ENCODE data around the gene LPP.

Gene LPP

DNA sequence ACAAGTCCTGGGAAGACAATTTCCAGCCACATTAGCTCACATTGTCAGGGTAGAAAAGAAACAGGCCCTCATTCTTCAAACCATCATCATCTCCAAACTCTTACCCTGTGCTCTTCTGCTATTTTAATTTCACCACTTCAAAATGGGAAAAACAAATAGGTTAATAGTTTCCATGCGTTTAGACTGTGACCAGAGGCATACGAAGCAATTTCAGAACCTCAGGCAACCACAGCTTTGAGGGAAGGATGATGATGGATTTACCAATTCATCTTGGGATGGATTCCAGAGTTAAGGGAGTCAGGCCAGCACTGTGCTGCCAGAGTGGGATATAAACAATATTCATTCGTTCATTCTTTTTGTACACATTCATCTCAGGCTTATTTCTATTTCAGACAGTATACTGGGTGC lies 710.0 kb downstream of the LPP start:
- in situ Hi-C loops (cut with HindIII; ENCODE audit: low sequenced_read_pairs) = no loop called here
- H3K4me3 ChIP-seq (ENCODE audit: low read depth, low read length) = no peak overlapping the region
- TF ChIP-seq, protein P1, sequence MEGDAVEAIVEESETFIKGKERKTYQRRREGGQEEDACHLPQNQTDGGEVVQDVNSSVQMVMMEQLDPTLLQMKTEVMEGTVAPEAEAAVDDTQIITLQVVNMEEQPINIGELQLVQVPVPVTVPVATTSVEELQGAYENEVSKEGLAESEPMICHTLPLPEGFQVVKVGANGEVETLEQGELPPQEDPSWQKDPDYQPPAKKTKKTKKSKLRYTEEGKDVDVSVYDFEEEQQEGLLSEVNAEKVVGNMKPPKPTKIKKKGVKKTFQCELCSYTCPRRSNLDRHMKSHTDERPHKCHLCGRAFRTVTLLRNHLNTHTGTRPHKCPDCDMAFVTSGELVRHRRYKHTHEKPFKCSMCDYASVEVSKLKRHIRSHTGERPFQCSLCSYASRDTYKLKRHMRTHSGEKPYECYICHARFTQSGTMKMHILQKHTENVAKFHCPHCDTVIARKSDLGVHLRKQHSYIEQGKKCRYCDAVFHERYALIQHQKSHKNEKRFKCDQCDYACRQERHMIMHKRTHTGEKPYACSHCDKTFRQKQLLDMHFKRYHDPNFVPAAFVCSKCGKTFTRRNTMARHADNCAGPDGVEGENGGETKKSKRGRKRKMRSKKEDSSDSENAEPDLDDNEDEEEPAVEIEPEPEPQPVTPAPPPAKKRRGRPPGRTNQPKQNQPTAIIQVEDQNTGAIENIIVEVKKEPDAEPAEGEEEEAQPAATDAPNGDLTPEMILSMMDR (IDR thresholded peaks at IDR 0.05; ENCODE audit: low read depth, low read length, missing control alignments) = no peak
- peak; percentile 85 for DNase-seq (ENCODE audit: low read depth)

DNA sequence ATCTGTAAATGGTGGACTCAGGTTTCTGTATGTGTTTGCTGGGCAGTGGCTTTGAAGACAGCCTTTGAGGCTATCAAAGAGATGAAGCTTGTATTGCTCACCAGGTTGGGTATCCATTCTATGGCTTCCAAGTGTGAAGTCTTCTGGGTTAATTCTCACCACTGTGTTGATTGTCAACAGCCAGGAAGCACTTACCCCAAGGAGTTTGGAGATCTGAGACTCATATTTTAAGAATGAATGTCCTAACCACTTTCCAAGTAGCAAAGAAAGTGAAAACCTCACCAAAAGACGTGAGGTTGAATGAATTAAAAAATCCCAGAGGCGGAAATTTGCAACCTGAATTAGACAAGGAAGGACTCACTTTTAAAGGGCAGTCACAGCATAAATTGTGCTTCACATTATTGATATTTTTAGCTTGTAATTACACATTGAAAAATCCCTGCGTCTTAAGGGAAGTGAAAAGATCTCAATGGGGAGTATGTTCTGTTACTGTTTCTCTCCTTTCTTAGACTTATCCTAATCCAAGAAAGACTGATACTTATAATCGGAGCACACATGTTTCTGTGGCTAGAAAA lies 713.8 kb downstream of the LPP start:
- H3K4me3 ChIP-seq (ENCODE audit: low read depth, low read length) = no peak overlapping the region
- TF ChIP-seq, protein P1 (IDR thresholded peaks at IDR 0.05; ENCODE audit: low read depth, low read length, missing control alignments) = no peak
- DNase-seq (ENCODE audit: low read depth) = peak; percentile 44
- in situ Hi-C loops (cut with HindIII; ENCODE audit: low sequenced_read_pairs) = loop anchor here (5.0 kb wide), 2 partner anchors 50 to 85 kb away; no protein-coding TSS in a partner anchor

DNA sequence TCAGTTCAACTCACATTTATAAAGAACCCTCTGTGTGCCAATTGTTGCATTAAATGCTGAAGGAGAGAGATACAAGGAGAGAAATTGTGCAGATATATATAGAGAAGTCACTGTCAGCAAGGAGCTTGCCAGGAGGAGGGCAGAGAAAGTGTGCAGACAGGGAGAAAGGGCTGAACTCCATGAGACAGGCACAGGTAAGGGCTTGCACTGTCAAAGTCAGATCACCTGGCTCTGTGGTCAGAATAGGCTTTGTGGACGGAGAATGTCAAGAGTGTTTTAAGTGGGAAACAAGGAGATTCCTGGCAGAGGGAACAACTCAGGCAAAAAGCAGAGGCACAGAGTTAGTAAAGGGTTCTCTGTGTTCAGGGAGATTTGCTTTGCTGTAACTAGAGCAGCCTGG lies 714.8 kb downstream of the LPP start:
- TF ChIP-seq, protein P1 (IDR thresholded peaks at IDR 0.05; ENCODE audit: low read depth, low read length, missing control alignments) = no peak
- in situ Hi-C loops (cut with HindIII; ENCODE audit: low sequenced_read_pairs) = loop anchor here (5.0 kb wide), 2 partner anchors 52 to 83 kb away; no protein-coding TSS in a partner anchor
- no peak for DNase-seq (ENCODE audit: low read depth)
- H3K4me3 ChIP-seq (ENCODE audit: low read depth, low read length) = no peak overlapping the region

DNA sequence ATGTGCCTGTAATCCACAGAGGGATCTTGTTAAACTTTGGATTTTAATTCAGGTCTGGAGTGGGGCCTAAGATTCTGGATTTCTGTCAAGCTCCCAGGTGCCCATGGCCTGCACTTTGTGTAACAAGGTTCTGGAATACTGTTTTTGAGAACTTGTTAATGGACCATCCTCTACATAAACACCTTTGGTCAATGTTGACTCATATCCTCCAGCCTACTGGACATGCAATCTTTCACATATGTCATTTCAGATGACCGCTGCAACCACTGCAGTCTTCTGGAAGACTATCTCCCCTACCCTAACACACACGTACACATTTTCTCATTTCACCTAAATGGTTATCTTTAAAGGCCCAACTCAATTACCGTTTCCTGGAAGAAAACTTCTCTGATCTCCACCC lies 715.7 kb downstream of the LPP start:
- TF ChIP-seq, protein P1 (IDR thresholded peaks at IDR 0.05; ENCODE audit: low read depth, low read length, missing control alignments) = no peak
- in situ Hi-C loops (cut with HindIII; ENCODE audit: low sequenced_read_pairs) = loop anchor here (5.0 kb wide), 2 partner anchors 52 to 83 kb away; no protein-coding TSS in a partner anchor
- no peak overlapping the region for H3K4me3 ChIP-seq (ENCODE audit: low read depth, low read length)
- DNase-seq (ENCODE audit: low read depth) = no peak

DNA sequence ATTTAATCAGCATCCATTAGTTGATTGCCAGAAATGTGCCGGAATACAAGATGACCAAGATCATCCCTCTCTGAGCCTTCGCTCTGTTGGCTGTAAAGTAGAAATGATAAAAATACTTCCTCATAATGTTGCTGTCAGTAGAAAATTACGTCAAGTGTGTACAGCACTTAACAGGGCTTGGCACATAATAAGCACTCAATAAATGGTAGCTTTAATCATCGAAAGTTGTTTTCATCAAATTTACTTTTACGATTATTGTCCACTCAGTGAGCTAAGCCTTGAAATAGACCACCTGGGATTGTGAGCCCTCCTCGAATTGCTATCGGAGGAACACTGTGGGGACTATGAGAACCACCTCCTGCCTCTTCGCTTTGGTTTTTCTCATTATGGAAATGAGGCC lies 716.5 kb downstream of the LPP start:
- no peak for DNase-seq (ENCODE audit: low read depth)
- in situ Hi-C loops (cut with HindIII; ENCODE audit: low sequenced_read_pairs) = no loop called here
- H3K4me3 ChIP-seq (ENCODE audit: low read depth, low read length) = no peak overlapping the region
- TF ChIP-seq, protein P1 (IDR thresholded peaks at IDR 0.05; ENCODE audit: low read depth, low read length, missing control alignments) = no peak

DNA sequence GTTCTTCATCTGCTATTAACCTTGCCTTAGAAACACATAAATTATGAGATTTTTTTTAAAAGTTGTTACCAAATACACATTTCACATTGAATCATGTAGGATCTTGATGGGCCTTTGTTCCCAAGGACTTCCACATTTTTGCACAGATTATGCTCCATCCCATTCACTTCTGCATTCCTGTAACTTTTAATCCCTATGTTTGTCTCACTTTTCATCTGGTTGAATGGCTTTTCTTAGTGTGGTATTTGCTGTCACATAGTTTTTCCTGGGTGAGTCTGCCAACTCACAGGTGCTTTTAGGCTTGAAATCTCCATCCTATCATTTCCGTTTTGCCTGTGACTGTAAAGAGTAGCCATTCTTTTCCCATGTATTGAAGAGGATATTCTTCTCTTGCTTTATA lies 720.6 kb downstream of the LPP start:
- TF ChIP-seq, protein P1 (IDR thresholded peaks at IDR 0.05; ENCODE audit: low read depth, low read length, missing control alignments) = no peak
- no peak overlapping the region for H3K4me3 ChIP-seq (ENCODE audit: low read depth, low read length)
- DNase-seq (ENCODE audit: low read depth) = no peak
- in situ Hi-C loops (cut with HindIII; ENCODE audit: low sequenced_read_pairs) = no loop called here
